ENCODE results near the gene STK11. TPM values are rescaled to one million over a fixed set of nuclear protein-coding genes. Genes with fewer than 3 reads are reported as not detected.

The STK11 gene
- total and polyA plus RNA-seq, 2 of the 4 experiments (the other 2 are of a cell fraction) = 39.3 to 42.8 TPM

DNA sequence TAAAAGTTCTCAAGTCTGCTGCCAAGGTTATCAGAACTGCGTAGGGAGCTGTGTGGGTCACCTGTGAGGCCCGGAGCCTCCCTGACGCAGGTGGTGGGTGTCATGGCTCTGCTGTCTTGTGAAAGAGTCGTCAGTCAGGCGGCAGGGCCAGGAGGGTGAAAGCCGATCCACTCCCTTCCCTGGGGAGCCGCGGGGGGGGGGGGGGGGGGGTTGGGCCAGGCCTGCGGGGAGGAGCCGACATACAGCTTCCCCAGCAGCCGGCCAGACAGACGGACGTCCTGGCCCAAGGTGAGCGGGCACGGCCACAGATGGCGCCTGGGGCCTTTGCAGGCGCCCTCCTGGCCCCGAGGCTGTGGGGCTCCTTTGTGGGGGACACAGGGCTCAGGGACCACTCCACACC lies 43.9 kb upstream of the STK11 start:
- no CpG with 5 or more reads among the region's 18 CpGs for WGBS, 2 experiments (ENCODE audit: extremely low coverage in 2 of 2, insufficient read length in 1 of 2)
- peaks cover 5% of the 10 kb centered on the region; the same call in 1 of the 2 replicates for H3K4me1 ChIP-seq (ENCODE audit: control insufficient read depth, insufficient read depth, low read length)
- H2AK9ac ChIP-seq (replicated peaks; ENCODE audit: low read depth, low read length, poor library complexity) = no peak overlapping the region
- H3K56ac ChIP-seq (ENCODE audit: extremely low read depth, insufficient read depth, low read length) = no peak overlapping the region
- DNase-seq (peak; percentile 32), ATAC-seq (ENCODE audit: low read depth) (peak; percentile 22)
- in situ Hi-C loops (cut with MboI; ENCODE audit: low sequenced_read_pairs) = no loop called here
- no peak overlapping the region for H3K23ac ChIP-seq (ENCODE audit: low read depth, low read length)
- POLR2A ChIA-PET (ENCODE audit: unreplicated experiment) = no interaction called here
- H3K9me3 ChIP-seq (ENCODE audit: control insufficient read depth, insufficient read depth, low read length) = no peaks in the 10 kb centered on the region
- H2AK5ac ChIP-seq (ENCODE audit: low read depth, low read length) = no peak overlapping the region; the same call in 1 of the 2 replicates
- H3K4me2 ChIP-seq (ENCODE audit: low read depth, low read length) = no peak overlapping the region; the same call in 1 of the 2 replicates
- H3K14ac ChIP-seq (replicated peaks; ENCODE audit: low read depth, low read length) = no peak overlapping the region
- H3K9me1 ChIP-seq (ENCODE audit: insufficient read depth, low read length) = peaks cover 4% of the 10 kb centered on the region; the same call in 1 of the 2 replicates
- TF ChIP-seq MAFK (IDR thresholded peaks at IDR 0.05; ENCODE audit: low read depth, low read length) = no peak
- no peak overlapping the region for H2BK15ac ChIP-seq (ENCODE audit: low read depth, low read length)
- H4K20me1 ChIP-seq (ENCODE audit: insufficient read depth, low read length) = peaks cover 76% of the 10 kb centered on the region
- no peak overlapping the region for H3K4ac ChIP-seq (ENCODE audit: low read depth, low read length)
- no peak overlapping the region for H4K91ac ChIP-seq (ENCODE audit: insufficient read depth, low read depth, low read length)
- H2AFZ ChIP-seq (replicated peaks; ENCODE audit: low read length, poor library complexity) = peak overlapping the region; percentile 32
- CTCF ChIA-PET = interaction anchor here (1.0 kb wide), 1 partner anchor 130 kb away, joined by 5 read pairs; no protein-coding TSS in a partner anchor
- H3K9ac ChIP-seq (ENCODE audit: low read depth, low read length) = no peak overlapping the region
- H2BK5ac ChIP-seq (ENCODE audit: low read depth, low read length, poor library complexity, severe bottlenecking) = no peak overlapping the region
- no peak overlapping the region for H2BK120ac ChIP-seq (ENCODE audit: low read depth, low read length)
- H4K8ac ChIP-seq (ENCODE audit: low read depth in 2 of 2, low read length in 2 of 2) = no peak overlapping the region
- H3K27ac ChIP-seq (ENCODE audit: insufficient read depth, low read length) = no peak overlapping the region
- dilution Hi-C loops (cut with HindIII; ENCODE audit: low sequenced_read_pairs, unreplicated experiment) = no loop called here
- peaks cover 23% of the 10 kb centered on the region for H3K36me3 ChIP-seq (ENCODE audit: control insufficient read depth, insufficient read depth, low read length)
- H4K5ac ChIP-seq (ENCODE audit: low read depth, low read length) = no peak overlapping the region
- H3K79me1 ChIP-seq (ENCODE audit: low read depth in 1 of 2, low read length in 2 of 2) = peaks cover 9 to 52% of the 10 kb centered on the region in 2 experiments
- no peak overlapping the region for H3K4me3 ChIP-seq (ENCODE audit: insufficient read depth, low read depth, low read length)
- BruUV-seq (replicated peaks) = no TSS peak
- H2BK20ac ChIP-seq (ENCODE audit: low read depth, low read length) = no peak overlapping the region
- H3K27me3 ChIP-seq (ENCODE audit: control insufficient read depth, insufficient read depth, low read length) = no peaks in the 10 kb centered on the region
- H3K18ac ChIP-seq (ENCODE audit: low read depth, low read length) = no peak overlapping the region
- intact Hi-C loops (cut with micrococcal nuclease) = no loop called here

Measured in IMR-90 (cell line).